ENCODE data around the gene SEC16B. TPM values are rescaled to one million over a fixed set of nuclear protein-coding genes. Genes with fewer than 3 reads are reported as not detected.

The SEC16B gene
- total and polyA plus RNA-seq, 2 of the 8 experiments (the other 6 are each of a cell fraction or from before 2014, with no cell fraction given) = 0.56 to 0.94 TPM

GRCh38 chr1:177925006-177925405 is 44.9 kb downstream of the SEC16B start:
- no peaks in the 10 kb centered on the region for H3K36me3 ChIP-seq (ENCODE audit: control insufficient read depth in 2 of 4, insufficient read depth in 4 of 4, low read length in 3 of 4)
- no peak overlapping the region for H2AFZ ChIP-seq (ENCODE audit: low read length)
- no peak overlapping the region for H4K8ac ChIP-seq (ENCODE audit: extremely low read depth, insufficient read depth, low read length)
- no peak for FAIRE-seq
- no peak overlapping the region for H2BK120ac ChIP-seq (replicated peaks; ENCODE audit: low read depth, low read length)
- no peak overlapping the region for H2BK5ac ChIP-seq (ENCODE audit: low read depth, low read length)
- no peak overlapping the region for H3K4ac ChIP-seq (replicated peaks; ENCODE audit: insufficient read length, low read depth, low read length)
- no peaks in the 10 kb centered on the region for H3K79me1 ChIP-seq (ENCODE audit: low read depth, low read length)
- POLR2A ChIA-PET (ENCODE audit: partially characterized antibody) = no interaction called here
- no peak overlapping the region for H3K18ac ChIP-seq (ENCODE audit: extremely low read depth, low read length)
- H4K5ac ChIP-seq (ENCODE audit: insufficient read length, low read depth, low read length) = no peak overlapping the region
- no peak overlapping the region for H3K23ac ChIP-seq (ENCODE audit: insufficient read length)
- H2BK12ac ChIP-seq (ENCODE audit: low read depth, low read length) = no peak overlapping the region
- H3K9ac ChIP-seq (replicated peaks in 1 of 4; ENCODE audit: extremely low read depth in 1 of 4, low read depth in 3 of 4, low read length in 3 of 4) = no peak overlapping the region
- H3K4me3 ChIP-seq (ENCODE audit: extremely low read depth in 1 of 4, insufficient read depth in 2 of 4, low read depth in 3 of 4, low read length in 4 of 4) = no peak overlapping the region
- no peak overlapping the region for H4K91ac ChIP-seq (replicated peaks; ENCODE audit: insufficient read length, low read length)
- peaks cover 0 to 6% (median 1%) of the 10 kb centered on the region in 4 experiments; a peak in 1 of 7 replicates for H3K4me1 ChIP-seq (replicated peaks in 1 of 4; ENCODE audit: control insufficient read depth in 3 of 4, insufficient read depth in 4 of 4, low read length in 3 of 4)
- no peaks in the 10 kb centered on the region for H4K20me1 ChIP-seq (replicated peaks in 1 of 2; ENCODE audit: control insufficient read depth in 1 of 2, insufficient read depth in 2 of 2, low read length in 2 of 2)
- H3K27ac ChIP-seq (ENCODE audit: low read depth, low read length) = no peak overlapping the region
- no peaks in the 10 kb centered on the region for H3K79me2 ChIP-seq (ENCODE audit: control insufficient read depth in 1 of 2, insufficient read depth in 2 of 2, low read length in 2 of 2)
- H3K27me3 ChIP-seq (replicated peaks in 1 of 4; ENCODE audit: control insufficient read depth in 3 of 4, extremely low read depth in 1 of 4, insufficient read depth in 3 of 4, low read length in 3 of 4) = no peaks in the 10 kb centered on the region
- no peak for DNase-seq (ENCODE audit: low read depth in 1 of 2, low spot score in 2 of 2)
- H3K14ac ChIP-seq (ENCODE audit: insufficient read length) = no peak overlapping the region
- H3K4me2 ChIP-seq (ENCODE audit: insufficient read depth in 1 of 2, low read depth in 2 of 2, low read length in 2 of 2) = no peak overlapping the region
- H2BK15ac ChIP-seq (ENCODE audit: low read length) = no peak overlapping the region
- TF ChIP-seq MAX (IDR thresholded peaks at IDR 0.05) (no peak), BRCA1 (IDR thresholded peaks at IDR 0.05; ENCODE audit: low read depth, low read length) (no peak), RFX5 (IDR thresholded peaks at IDR 0.05; ENCODE audit: borderline replicate concordance, low read depth, low read length) (no peak), EGR1 (IDR thresholded peaks at IDR 0.05; ENCODE audit: borderline replicate concordance, low read depth, low read length) (no peak)
- H2BK20ac ChIP-seq (ENCODE audit: low read length) = no peak overlapping the region
- WGBS, 2 experiments (ENCODE audit: extremely low coverage in 1 of 2, insufficient coverage in 1 of 2, insufficient read length in 1 of 2, insufficient replicate concordance in 2 of 2, low coverage in 1 of 2, low lambda C conversion rate in 2 of 2, missing lambda C conversion rate in 1 of 2) = 88% methylated on average over 2 of the region's 2 CpGs; no CpG with 5 or more reads in 1 of the 2 experiments
- no peaks in the 10 kb centered on the region for H3K23me2 ChIP-seq (ENCODE audit: low read depth, low read length)
- no peak overlapping the region for H3K56ac ChIP-seq (replicated peaks; ENCODE audit: insufficient read length, low read depth, low read length)
- H2AK5ac ChIP-seq (ENCODE audit: low read depth, low read length) = no peak overlapping the region
- CTCF ChIA-PET (ENCODE audit: partially characterized antibody) = interaction anchor here (0.7 to 14.6 kb wide), 6 partner anchors 9 to 496 kb away, joined by 3 to 274 read pairs (median 6); no protein-coding TSS in a partner anchor
- H3K9me3 ChIP-seq (ENCODE audit: insufficient read depth in 2 of 2, low read depth in 1 of 2, low read length in 1 of 2) = no peaks in the 10 kb centered on the region

Measured in H1 (cell line).